H1 (cell line): Measurements from ENCODE around the gene ANGPTL4. TPM values are rescaled to one million over a fixed set of nuclear protein-coding genes. Genes with fewer than 3 reads are reported as not detected.

ENCODE experiments used
- KDM4A ChIP-seq: IDR thresholded peaks from one replicate; pipeline ENCODE4 v1.7.1; 2012; ENCODE audit warnings: low read depth, mild to moderate bottlenecking, moderate library complexity, low read length, inconsistent platforms; ENCODE audit not compliant: severe bottlenecking
- polyA plus RNA-seq, 7 experiments: library from polyadenylated mRNA; depleted of rRNA in 3 of 7; stranded (reverse) in 5 of 7; unstranded in 2 of 7; fragments of >200 nt in 5 of 7; fragments of 200-250 nt in 2 of 7; gene quantifications; 1 replicate in 5 of 7; 2 replicates in 1 of 7; 4 replicates in 1 of 7; pipeline versions ENCODE4 v1.2.1 to v1.2.3, GENCODE V29; 2011 to 2013; ENCODE audit warnings: missing spikeins in 2 of 7, mixed read lengths in 2 of 7
- total RNA-seq: library from RNA; stranded (reverse); fragmentation: NEBNext Ultra II Directional; extraction: Animal tissue kit (Norgen Biotek cat#: 25700); gene quantifications from 2 replicates; pipeline ENCODE4 v1.2.1, GENCODE V29; 2021

Gene ANGPTL4
- total and polyA plus RNA-seq, 2 of the 8 experiments (the other 6 are each of a cell fraction or from before 2014, with no cell fraction given): 2.3 to 6.5 TPM

DNA sequence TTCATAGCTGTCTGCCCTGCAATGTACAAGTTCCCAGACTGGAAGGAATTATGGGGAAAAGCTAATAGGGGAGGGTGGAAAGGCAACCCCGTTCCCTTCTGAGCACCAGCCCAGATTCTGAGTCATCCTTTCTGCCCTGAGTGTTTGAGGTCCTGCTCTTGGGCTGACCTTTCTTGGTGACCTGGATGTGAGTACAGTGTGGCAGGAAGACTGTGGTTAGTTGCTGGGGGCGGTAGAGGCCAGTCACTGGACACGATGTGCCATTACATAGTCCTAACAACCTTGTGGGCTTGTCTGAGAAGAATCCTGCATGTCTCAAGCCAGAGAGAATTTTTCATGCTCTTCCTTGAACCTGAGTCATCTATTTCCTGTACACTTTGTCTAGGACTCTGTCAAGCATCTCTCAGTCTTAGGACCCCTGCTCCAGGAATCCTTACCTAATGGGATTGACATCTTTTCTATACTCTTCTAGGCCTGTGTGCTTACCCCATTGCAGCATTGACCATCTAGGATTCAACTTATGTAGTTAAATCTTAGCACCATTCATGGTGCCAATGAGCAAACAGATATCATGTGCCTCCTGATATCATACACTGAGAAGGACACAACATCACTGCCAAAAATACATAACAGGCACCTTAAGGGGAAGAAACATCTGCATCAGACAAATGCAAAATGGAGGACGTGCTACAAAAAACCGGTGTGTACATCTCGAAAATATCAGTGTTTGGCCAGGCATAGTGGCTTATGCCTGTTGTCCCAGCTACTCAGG lies 8.1 kb upstream of the ANGPTL4 start (continued):
- no peak for TF ChIP-seq KDM4A
